GM18499 (cell line): ENCODE measurements around the gene C5orf47.

Source experiments
- ATAC-seq: cut with Tn5 transposase; IDR thresholded peaks from one replicate; pipeline ENCODE4 v1.9.1; 2021; ENCODE audit warnings: moderate number of reproducible peaks; ENCODE audit not compliant: insufficient read depth, unreplicated experiment

Gene C5orf47

DNA sequence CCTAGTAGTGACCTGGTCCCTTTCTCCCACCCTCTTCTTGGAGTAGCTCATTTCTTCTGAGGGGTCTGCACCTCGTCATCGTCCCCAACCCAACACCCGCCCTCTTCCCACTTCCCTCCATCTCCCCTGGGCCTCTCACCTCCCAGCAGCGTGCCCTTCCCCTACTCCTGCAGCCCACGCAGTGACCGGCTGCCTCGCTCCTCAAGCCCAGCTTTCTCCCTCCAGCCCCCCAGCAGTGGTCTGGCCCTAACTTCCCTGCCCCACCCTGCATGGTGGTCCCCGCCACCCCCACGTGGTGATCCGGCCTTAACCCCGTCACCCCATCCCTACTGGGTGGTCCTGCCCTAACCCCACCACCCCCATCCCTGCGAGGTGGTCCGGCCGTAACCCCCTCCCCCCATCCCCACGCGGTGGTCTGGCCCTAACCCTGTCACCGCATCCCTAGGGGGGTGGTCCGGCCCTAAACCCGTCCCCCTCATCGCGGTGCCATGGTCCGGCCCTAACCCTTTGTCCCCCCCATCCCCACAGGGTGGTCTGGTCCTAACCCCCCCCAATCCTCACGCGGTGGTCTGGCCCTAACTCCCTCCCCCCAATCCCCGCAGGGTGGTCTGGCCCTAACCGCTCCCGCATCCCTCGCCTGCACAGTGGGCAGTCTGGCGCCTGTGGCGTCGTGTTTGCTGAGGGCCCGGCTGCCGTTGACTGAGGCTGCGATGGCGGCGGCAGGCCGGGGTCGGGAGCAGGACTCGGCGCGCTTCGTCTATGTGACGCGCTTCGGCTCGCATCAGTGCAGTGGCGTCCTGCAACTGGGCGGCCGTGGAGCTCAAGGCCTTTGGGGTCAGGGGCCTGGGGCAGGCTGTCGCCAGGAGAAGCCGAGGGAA is at the start of gene C5orf47:
C5orf47 (plus strand) TSS at position 617 of the 878 bp plus-strand sequence; CDS start at position 711, 94 bp downstream.
- no peak for ATAC-seq

GRCh38 chr5:173940269-173940668 is 48.7 kb upstream of the C5orf47 start:
- ATAC-seq, result no peak

GRCh38 chr5:173941102-173941501 is 47.9 kb upstream of the C5orf47 start:
- ATAC-seq, result no peak

DNA sequence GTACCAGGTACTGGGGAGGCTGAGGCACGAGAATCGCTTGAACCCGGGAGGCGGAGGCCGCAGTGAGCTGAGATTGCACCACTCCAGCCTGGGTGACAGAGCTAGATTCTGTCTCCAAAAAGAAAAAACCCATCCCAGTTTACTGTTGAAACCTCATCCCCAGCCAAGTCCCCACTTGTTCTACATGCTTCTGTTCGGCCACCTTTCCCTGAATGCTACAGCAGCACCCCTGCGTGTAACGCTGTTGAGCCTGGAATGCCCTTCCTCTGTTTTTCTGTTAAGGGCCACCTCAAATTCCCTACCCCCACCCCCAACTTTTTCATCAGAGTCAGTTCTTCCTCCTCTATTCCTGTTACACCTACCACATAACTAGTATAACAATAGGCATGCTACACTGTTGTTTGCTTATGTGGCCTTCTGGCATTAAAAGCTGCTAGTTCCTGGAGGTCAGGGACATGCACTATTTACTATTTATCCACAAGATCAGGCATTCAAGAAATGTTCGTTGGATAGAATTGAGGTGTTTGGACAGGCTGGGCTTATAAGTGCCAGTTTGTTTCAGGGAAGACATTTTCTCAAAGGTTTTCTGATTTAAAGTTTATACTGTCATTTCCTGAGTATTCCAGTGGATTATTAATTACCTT is 47.1 kb upstream of the C5orf47 start:
- no peak for ATAC-seq

GRCh38 chr5:173944511-173944910 is 44.5 kb upstream of the C5orf47 start:
- ATAC-seq, result no peak

DNA sequence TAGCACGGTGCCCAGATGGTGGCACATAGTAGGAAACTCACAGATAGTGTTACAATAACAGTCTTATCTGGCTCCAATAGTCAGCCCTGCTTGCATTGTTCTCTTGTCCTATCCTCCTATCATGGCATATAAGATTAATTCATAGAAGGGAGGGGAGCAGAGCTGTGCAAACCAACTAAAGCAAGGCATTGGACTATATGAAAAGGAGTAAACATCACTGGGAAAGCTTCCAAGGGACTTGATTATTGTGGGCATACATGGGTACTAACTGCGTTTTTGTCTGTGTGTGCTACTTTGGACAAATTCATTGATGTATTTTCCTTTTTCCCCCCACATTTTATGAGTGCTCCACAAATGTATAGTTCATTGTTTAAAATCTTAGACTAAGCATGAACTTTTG is 43.8 kb upstream of the C5orf47 start:
- ATAC-seq, result no peak

GRCh38 chr5:173946323-173946722 is 42.6 kb upstream of the C5orf47 start:
- no peak for ATAC-seq

DNA sequence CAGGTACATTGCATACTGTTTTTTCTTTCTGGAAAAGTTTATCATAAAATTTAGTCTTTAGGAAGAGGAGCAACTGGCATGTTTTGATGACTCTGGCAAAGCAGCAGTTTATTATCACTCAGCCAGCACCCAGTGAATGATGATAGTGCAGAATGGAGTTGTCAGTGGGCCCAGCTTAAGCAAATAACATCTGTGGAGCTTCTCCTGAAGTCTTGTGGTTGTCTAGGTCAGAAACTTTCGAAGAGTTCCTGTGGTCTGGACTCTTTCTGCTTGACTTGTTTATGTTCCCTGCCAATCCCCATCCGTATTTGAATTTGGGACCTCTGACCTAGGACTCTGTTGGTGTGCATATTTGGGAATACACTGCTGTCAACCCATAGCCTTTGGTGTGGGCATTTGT is 38.1 kb upstream of the C5orf47 start:
- ATAC-seq, result no peak

DNA sequence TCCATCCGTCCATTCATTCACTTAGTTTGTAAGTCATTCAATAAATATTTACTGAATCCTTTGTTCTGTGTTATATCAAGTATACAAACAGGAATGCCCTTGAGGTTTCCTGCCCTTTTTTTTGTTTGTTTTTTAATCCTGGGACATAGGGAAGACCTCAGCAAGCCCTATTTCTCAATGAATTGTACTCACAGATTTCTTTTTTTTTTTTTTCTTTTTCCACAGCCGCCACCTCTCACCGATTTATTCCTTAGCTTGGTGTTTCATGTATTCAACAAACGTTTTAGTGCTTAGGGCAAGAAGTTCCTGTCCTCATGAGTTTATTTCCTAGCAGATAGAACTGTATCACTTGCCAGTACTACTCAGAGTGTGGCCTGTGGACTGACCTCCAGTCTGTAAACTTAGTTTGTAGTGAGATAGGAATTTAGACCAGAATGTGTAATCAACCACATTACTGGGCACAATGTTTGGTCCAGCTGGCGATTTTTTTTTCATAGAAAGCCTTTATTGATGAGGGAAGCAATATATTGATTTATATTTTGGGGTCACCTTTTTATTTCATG is 35.4 kb upstream of the C5orf47 start:
- ATAC-seq, result no peak

- ATAC-seq, result no peak
These were observed 34.1 kb upstream of the C5orf47 start for GRCh38 chr5:173954671-173955521.

GRCh38 chr5:173960986-173961385 is 28.0 kb upstream of the C5orf47 start:
- no peak for ATAC-seq

DNA sequence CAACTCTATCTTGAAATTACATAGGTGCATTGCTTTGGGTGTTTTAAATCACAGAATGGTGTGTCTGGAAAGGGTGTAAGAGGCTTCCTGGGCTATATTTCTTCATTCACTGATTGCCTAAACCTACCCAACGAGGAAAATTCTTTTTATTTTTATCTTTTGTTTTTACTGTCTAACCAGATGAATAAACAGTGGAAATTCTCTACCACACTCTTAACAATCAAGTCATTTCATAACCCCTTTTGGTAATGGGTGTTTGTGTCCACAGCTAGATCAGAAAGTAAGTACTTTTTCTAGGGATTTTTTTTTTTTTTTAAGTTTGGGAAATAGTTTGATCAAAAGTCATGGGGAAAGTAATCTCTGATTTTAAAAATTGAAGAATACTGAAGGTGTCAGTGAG is 27.6 kb upstream of the C5orf47 start:
- ATAC-seq, result no peak

GRCh38 chr5:173962436-173962972 is 26.5 kb upstream of the C5orf47 start:
- no peak for ATAC-seq

GRCh38 chr5:173963182-173963838 is 25.7 kb upstream of the C5orf47 start:
- no peak for ATAC-seq

DNA sequence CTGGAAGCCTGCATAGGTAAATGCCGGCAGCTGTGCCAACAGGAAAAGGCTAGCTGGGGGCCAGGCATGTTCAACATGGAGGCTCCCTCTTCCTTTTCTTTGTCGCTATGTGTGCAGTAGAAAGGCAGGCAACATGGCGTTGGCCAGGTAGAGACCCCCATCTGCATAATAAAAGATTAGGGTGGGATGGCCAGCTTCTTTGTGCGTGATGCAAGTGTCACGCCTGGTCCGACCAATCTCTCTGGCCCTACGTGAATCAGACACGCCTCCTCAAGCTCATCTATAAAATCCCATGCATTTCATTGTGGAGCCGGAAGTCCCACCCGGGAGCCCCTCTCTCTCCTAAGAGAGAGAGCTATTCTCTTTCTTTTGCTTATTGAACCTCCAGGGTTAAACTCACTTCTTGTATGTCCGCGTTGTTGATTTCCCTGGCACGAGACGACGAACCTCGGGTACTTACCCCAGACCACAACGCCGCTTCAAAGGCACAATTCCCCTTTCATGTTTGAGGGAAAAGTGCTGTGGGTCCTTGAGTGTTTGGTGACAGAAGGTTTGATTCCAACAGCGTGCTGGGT is 25.0 kb upstream of the C5orf47 start:
- no peak for ATAC-seq

DNA sequence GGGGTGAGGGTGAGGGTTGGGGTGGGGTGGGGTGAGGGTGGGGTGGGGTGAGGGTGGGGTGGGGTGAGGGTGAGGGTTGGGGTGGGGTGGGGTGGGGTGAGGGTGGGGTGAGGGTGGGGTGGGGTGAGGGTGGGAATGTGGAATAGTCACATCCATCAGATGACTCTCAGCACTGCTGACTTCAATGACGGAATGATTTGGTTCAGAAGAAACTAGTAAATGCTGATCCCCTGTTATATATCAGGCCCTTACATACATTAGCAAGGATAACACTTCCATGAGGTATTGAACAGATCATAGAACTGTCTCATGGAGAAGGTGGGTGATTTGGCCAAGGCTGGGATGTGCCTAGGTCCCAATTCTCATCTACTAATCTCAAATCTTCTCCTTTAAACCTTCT is 24.5 kb upstream of the C5orf47 start:
- no peak for ATAC-seq

DNA sequence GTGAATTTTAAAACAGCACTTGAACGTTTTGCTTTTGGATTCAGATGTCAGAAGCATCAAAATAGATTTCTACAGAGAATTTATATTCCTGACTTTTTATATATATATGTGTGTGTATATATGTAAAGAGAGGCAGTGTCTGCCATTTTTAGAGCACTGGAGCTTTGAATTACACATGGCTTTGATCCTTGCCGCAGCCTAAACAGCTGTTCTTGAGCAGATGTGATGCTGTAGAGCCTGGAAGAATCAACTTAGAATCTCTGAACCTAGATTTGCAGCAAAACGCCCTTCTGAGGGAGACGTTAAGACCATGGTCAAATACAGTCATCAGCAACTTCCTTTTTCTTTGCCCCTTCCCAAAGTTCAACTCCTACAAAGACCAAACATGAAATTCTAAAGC is 21.7 kb upstream of the C5orf47 start:
- ATAC-seq, result no peak

DNA sequence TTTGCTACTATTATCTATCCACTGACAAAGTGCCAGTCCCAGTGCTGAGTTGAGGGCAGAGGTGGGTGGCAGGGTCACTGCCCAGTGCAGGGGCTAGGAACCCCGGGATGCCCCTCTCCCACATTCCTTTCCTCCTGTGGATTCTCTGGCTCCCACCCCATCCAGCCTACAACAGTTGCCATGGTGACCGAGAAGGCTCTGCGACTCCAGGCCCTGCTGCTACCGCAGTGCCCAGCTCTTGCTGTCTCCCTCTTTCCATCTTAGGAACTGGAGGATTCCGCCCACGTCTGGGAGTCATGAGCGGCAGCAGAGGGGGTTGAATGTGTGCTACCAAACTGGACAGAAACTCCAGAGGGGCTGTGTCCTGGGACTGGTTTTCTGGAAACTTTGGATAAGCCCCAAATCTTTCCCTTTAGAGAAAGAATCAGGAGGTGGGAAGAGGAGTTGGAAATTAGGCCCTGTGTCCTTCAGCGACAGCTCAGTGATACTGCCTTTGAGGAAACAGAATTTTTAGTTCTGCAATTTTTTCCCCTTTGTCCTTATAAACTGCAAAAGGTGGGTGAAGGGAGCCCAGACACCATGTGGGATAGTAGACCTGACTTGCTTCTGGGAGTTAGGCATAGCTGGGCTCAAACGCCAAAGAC is 20.7 kb upstream of the C5orf47 start:
- no peak for ATAC-seq
